Measurements from ENCODE around the gene PEX10. TPM values are rescaled to one million over a fixed set of nuclear protein-coding genes. Genes with fewer than 3 reads are reported as not detected.
"Not testable (repeated sequence)": the region's sequence is repeated elsewhere in the genome, so short reads cannot be mapped to it uniquely, and the experiment has no call there.

The PEX10 gene
- total RNA-seq, 1 experiment from 2014 or later, result 27.6 TPM

GRCh38 chr1:2441746-2442145 lies 29.4 kb upstream of the PEX10 start:
- no peak for DNase-seq (ENCODE audit: low spot score)
- peaks cover 56% of the 10 kb centered on the region for H3K27me3 ChIP-seq (replicated peaks; ENCODE audit: insufficient read depth, low read depth, low read length, poor library complexity)
- no TSS peak for BruUV-seq (replicated peaks)
- POLR2A ChIA-PET (ENCODE audit: low non-redundant PET), result no interaction called here
- CTCF ChIA-PET, result no interaction called here
- H3K36me3 ChIP-seq (ENCODE audit: insufficient read depth, low read length, poor library complexity, severe bottlenecking), result no peaks in the 10 kb centered on the region
- no peak overlapping the region for H3K27ac ChIP-seq (ENCODE audit: low read depth, low read length, poor library complexity, severe bottlenecking)
- peaks cover 11% of the 10 kb centered on the region for H3K4me1 ChIP-seq (ENCODE audit: insufficient read depth, low read length, poor library complexity, severe bottlenecking)
- H3K4me3 ChIP-seq (ENCODE audit: low read depth, low read length, poor library complexity, severe bottlenecking), result no peak overlapping the region
- no peaks in the 10 kb centered on the region for H3K9me3 ChIP-seq (ENCODE audit: low read depth, low read length, poor library complexity, severe bottlenecking)
- no peak for TF ChIP-seq CTCF (conservative IDR thresholded peaks at IDR 0.05; ENCODE audit: low read depth, low read length)
- no peak for TF ChIP-seq EZH2 (IDR thresholded peaks at IDR 0.05; ENCODE audit: borderline replicate concordance, low read depth, low read length, poor library complexity, severe bottlenecking)
- intact Hi-C loops (cut with micrococcal nuclease; ENCODE audit: unreplicated experiment), result no loop called here

GRCh38 chr1:2440346-2440745 lies 28.0 kb upstream of the PEX10 start:
- H3K27ac ChIP-seq (ENCODE audit: low read depth, low read length, poor library complexity, severe bottlenecking); CTCF ChIA-PET; BruUV-seq (replicated peaks); POLR2A ChIA-PET (ENCODE audit: low non-redundant PET); H3K4me3 ChIP-seq (ENCODE audit: low read depth, low read length, poor library complexity, severe bottlenecking); intact Hi-C loops (cut with micrococcal nuclease; ENCODE audit: unreplicated experiment); H3K36me3 ChIP-seq (ENCODE audit: insufficient read depth, low read length, poor library complexity, severe bottlenecking); DNase-seq (ENCODE audit: low spot score); H3K9me3 ChIP-seq (ENCODE audit: low read depth, low read length, poor library complexity, severe bottlenecking); H3K4me1 ChIP-seq (ENCODE audit: insufficient read depth, low read length, poor library complexity, severe bottlenecking): not testable (repeated sequence)
- H3K27me3 ChIP-seq (replicated peaks; ENCODE audit: insufficient read depth, low read depth, low read length, poor library complexity), result peaks cover 48% of the 10 kb centered on the region

- Histone ChIP-seq H3K36me3 (ENCODE audit: insufficient read depth, low read length, poor library complexity, severe bottlenecking) (no peaks in the 10 kb centered on the region), H3K27ac (ENCODE audit: low read depth, low read length, poor library complexity, severe bottlenecking) (no peak overlapping the region), H3K4me3 (ENCODE audit: low read depth, low read length, poor library complexity, severe bottlenecking) (no peak overlapping the region), H3K4me1 (ENCODE audit: insufficient read depth, low read length, poor library complexity, severe bottlenecking) (peaks cover 4% of the 10 kb centered on the region), H3K9me3 (ENCODE audit: low read depth, low read length, poor library complexity, severe bottlenecking) (no peaks in the 10 kb centered on the region), H3K27me3 (replicated peaks; ENCODE audit: insufficient read depth, low read depth, low read length, poor library complexity) (peaks cover 48% of the 10 kb centered on the region)
- BruUV-seq (replicated peaks), result no TSS peak
- no peak for DNase-seq (ENCODE audit: low spot score)
- POLR2A ChIA-PET (ENCODE audit: low non-redundant PET), result no interaction called here
- intact Hi-C loops (cut with micrococcal nuclease; ENCODE audit: unreplicated experiment), result no loop called here
- no peak for TF ChIP-seq CTCF (conservative IDR thresholded peaks at IDR 0.05; ENCODE audit: low read depth, low read length)
- CTCF ChIA-PET, result no interaction called here
These were observed 27.0 kb upstream of the PEX10 start for GRCh38 chr1:2439369-2439768.

GRCh38 chr1:2438641-2439040 lies 26.3 kb upstream of the PEX10 start:
- TF ChIP-seq CTCF (conservative IDR thresholded peaks at IDR 0.05; ENCODE audit: low read depth, low read length) (no peak), EZH2 (IDR thresholded peaks at IDR 0.05; ENCODE audit: borderline replicate concordance, low read depth, low read length, poor library complexity, severe bottlenecking) (no peak)
- Histone ChIP-seq H3K27ac (ENCODE audit: low read depth, low read length, poor library complexity, severe bottlenecking) (no peak overlapping the region), H3K36me3 (ENCODE audit: insufficient read depth, low read length, poor library complexity, severe bottlenecking) (no peaks in the 10 kb centered on the region), H3K27me3 (replicated peaks; ENCODE audit: insufficient read depth, low read depth, low read length, poor library complexity) (peaks cover 48% of the 10 kb centered on the region), H3K4me1 (ENCODE audit: insufficient read depth, low read length, poor library complexity, severe bottlenecking) (peaks cover 4% of the 10 kb centered on the region), H3K4me3 (ENCODE audit: low read depth, low read length, poor library complexity, severe bottlenecking) (no peak overlapping the region), H3K9me3 (ENCODE audit: low read depth, low read length, poor library complexity, severe bottlenecking) (no peaks in the 10 kb centered on the region)
- ChIA-PET POLR2A (ENCODE audit: low non-redundant PET) (no interaction called here), CTCF (no interaction called here)
- no TSS peak for BruUV-seq (replicated peaks)
- intact Hi-C loops (cut with micrococcal nuclease; ENCODE audit: unreplicated experiment), result no loop called here
- no peak for DNase-seq (ENCODE audit: low spot score)

All from A673 (cell line).